Mesenchymal stem cell (in vitro differentiated cells and primary cell): ENCODE measurements around the gene HIGD1A.

Experiments
- DNase-seq: peaks from one replicate; pipeline ENCODE4 v3.0.0-alpha.2; 2013
- H2AFZ ChIP-seq: one replicate; pipeline ENCODE4 v1.6.1; 2013; ENCODE audit warnings: low read depth, mild to moderate bottlenecking, control low read depth, inconsistent platforms, low read length, moderate library complexity
- H2AK5ac ChIP-seq: 2 replicates; pipeline ENCODE4 v1.6.1; 2013; ENCODE audit warnings: low read length, moderate library complexity, mild to moderate bottlenecking, inconsistent platforms; ENCODE audit not compliant: severe bottlenecking
- H2BK120ac ChIP-seq: one replicate; pipeline ENCODE4 v1.6.1; 2013; ENCODE audit warnings: low read depth, mild to moderate bottlenecking, inconsistent platforms, low read length, moderate library complexity
- H2BK12ac ChIP-seq, 2 experiments: one replicate each; pipeline ENCODE4 v1.6.1; 2013; ENCODE audit warnings: inconsistent platforms in 2 of 2, low read length in 2 of 2, mild to moderate bottlenecking in 2 of 2, moderate library complexity in 2 of 2, control low read depth in 1 of 2
- H2BK15ac ChIP-seq: one replicate; pipeline ENCODE4 v1.6.1; 2013; ENCODE audit warnings: mild to moderate bottlenecking, low read depth, inconsistent platforms; ENCODE audit not compliant: poor library complexity, severe bottlenecking
- H2BK5ac ChIP-seq: 2 replicates; pipeline ENCODE4 v1.6.1; 2013; ENCODE audit warnings: low read depth, mild to moderate bottlenecking, low read length, control low read depth, inconsistent platforms; ENCODE audit not compliant: poor library complexity, severe bottlenecking
- H3K14ac ChIP-seq, 2 experiments: one replicate each; pipeline ENCODE4 v1.6.1; 2013; ENCODE audit warnings: inconsistent platforms in 2 of 2, low read length in 2 of 2, control low read depth in 1 of 2, mild to moderate bottlenecking in 1 of 2, moderate library complexity in 1 of 2
- H3K18ac ChIP-seq, 2 experiments: one replicate each; pipeline ENCODE4 v1.6.1; 2013; ENCODE audit warnings: inconsistent platforms in 2 of 2, low read length in 2 of 2, control low read depth in 1 of 2, low read depth in 1 of 2, mild to moderate bottlenecking in 1 of 2
- H3K23ac ChIP-seq, 2 experiments: one replicate each; pipeline ENCODE4 v1.6.1; 2013; ENCODE audit warnings: inconsistent platforms in 2 of 2, low read length in 2 of 2, mild to moderate bottlenecking in 2 of 2, moderate library complexity in 2 of 2, control low read depth in 1 of 2
- H3K27ac ChIP-seq: 2 replicates; pipeline ENCODE4 v1.5.1; 2013; ENCODE audit warnings: mild to moderate bottlenecking, moderate library complexity, low read length, control low read depth, inconsistent platforms; ENCODE audit not compliant: poor library complexity, severe bottlenecking
- H3K27me3 ChIP-seq, 2 experiments: 2 replicates each; pipeline versions ENCODE4 v1.6.1 to v1.7.0; 2013; ENCODE audit warnings: low read length in 2 of 2, mild to moderate bottlenecking in 2 of 2, moderate library complexity in 2 of 2, control low read depth in 1 of 2, inconsistent platforms in 1 of 2; ENCODE audit not compliant: control insufficient read depth in 1 of 2, insufficient read depth in 1 of 2
- H3K36me3 ChIP-seq, 2 experiments: 2 replicates each; pipeline versions ENCODE4 v1.6.1 to v1.7.0; 2013; ENCODE audit warnings: low read length in 2 of 2, control low read depth in 1 of 2, inconsistent platforms in 1 of 2, low read depth in 1 of 2, mild to moderate bottlenecking in 1 of 2; ENCODE audit not compliant: insufficient read depth in 2 of 2, control insufficient read depth in 1 of 2
- H3K4ac ChIP-seq, 2 experiments: one replicate each; pipeline ENCODE4 v1.6.1; 2013; ENCODE audit warnings: inconsistent platforms in 2 of 2, low read length in 2 of 2, mild to moderate bottlenecking in 2 of 2, moderate library complexity in 2 of 2, control low read depth in 1 of 2, low read depth in 1 of 2
- H3K4me1 ChIP-seq: 2 replicates; pipeline ENCODE4 v1.6.1; 2013; ENCODE audit warnings: low read depth, low read length, control low read depth; ENCODE audit not compliant: control insufficient read depth, insufficient read depth
- H3K4me2 ChIP-seq: 2 replicates; pipeline ENCODE4 v1.6.1; 2013; ENCODE audit warnings: low read length, mild to moderate bottlenecking, inconsistent platforms; ENCODE audit not compliant: poor library complexity, severe bottlenecking
- H3K4me3 ChIP-seq, 2 experiments: 2 replicates each; pipeline versions ENCODE4 v1.5.1 to v1.7.0; 2013; ENCODE audit warnings: low read length in 2 of 2, mild to moderate bottlenecking in 2 of 2, control low read depth in 1 of 2, low read depth in 1 of 2; ENCODE audit not compliant: insufficient read depth in 1 of 2
- H3K79me1 ChIP-seq: replicated peaks from 2 replicates; pipeline ENCODE4 v1.6.1; 2013; ENCODE audit warnings: mild to moderate bottlenecking, control low read depth, low read length, inconsistent platforms; ENCODE audit not compliant: poor library complexity, severe bottlenecking
- H3K9ac ChIP-seq: 2 replicates; pipeline ENCODE4 v1.7.0; 2013; ENCODE audit warnings: mild to moderate bottlenecking, low read length, moderate library complexity
- H3K9me3 ChIP-seq: 2 replicates; pipeline ENCODE4 v1.7.0; 2013; ENCODE audit warnings: mild to moderate bottlenecking, low read length; ENCODE audit not compliant: control insufficient read depth
- H4K8ac ChIP-seq: one replicate; pipeline ENCODE4 v1.6.1; 2013; ENCODE audit warnings: inconsistent platforms, mild to moderate bottlenecking, low read length, moderate library complexity
- H4K91ac ChIP-seq: one replicate; pipeline ENCODE4 v1.6.1; 2013; ENCODE audit warnings: mild to moderate bottlenecking, low read length, inconsistent platforms
- WGBS: methylation state at CpG from one replicate; pipeline ENCODE4 v1.1.7; 2013; ENCODE audit warnings: mixed read lengths; 5-methylcytosine and 5-hydroxymethylcytosine counted together

The HIGD1A gene

GRCh38 chr3:42851228-42851834 lies 47.0 kb upstream of the HIGD1A start:
- 82% methylated on average over 6 of the region's 6 CpGs for WGBS
- H3K27ac ChIP-seq: no peak overlapping the region
- H3K18ac ChIP-seq: no peak overlapping the region

GRCh38 chr3:42850263-42850662 lies 46.0 kb upstream of the HIGD1A start:
- no peak overlapping the region for H2AK5ac ChIP-seq
- no peak overlapping the region for H2BK12ac ChIP-seq
- no peak overlapping the region for H3K9ac ChIP-seq
- no peaks in the 10 kb centered on the region for H3K36me3 ChIP-seq
- no peak overlapping the region for H2BK5ac ChIP-seq
- H3K4ac ChIP-seq: no peak overlapping the region
- H3K9me3 ChIP-seq: no peaks in the 10 kb centered on the region
- WGBS: 89% methylated on average over 3 of the region's 3 CpGs
- peaks cover 14 to 27% of the 10 kb centered on the region in 2 experiments for H3K27me3 ChIP-seq
- H3K27ac ChIP-seq: no peak overlapping the region
- no peaks in the 10 kb centered on the region for H3K79me1 ChIP-seq
- H3K4me2 ChIP-seq: no peak overlapping the region
- no peak overlapping the region for H4K91ac ChIP-seq
- H3K4me1 ChIP-seq: no peaks in the 10 kb centered on the region
- no peak for DNase-seq
- no peak overlapping the region for H3K14ac ChIP-seq
- no peak overlapping the region for H2BK120ac ChIP-seq
- H3K18ac ChIP-seq: no peak overlapping the region
- no peak overlapping the region for H4K8ac ChIP-seq
- H3K23ac ChIP-seq: no peak overlapping the region
- H3K4me3 ChIP-seq: no peak overlapping the region
- H2AFZ ChIP-seq: no peak overlapping the region
- H2BK15ac ChIP-seq: no peak overlapping the region

More at GRCh38 chr3:42851228-42851834, 47.0 kb upstream of the HIGD1A start:
- no peaks in the 10 kb centered on the region for H3K9me3 ChIP-seq
- H2BK12ac ChIP-seq: no peak overlapping the region
- H3K27me3 ChIP-seq: peaks cover 14 to 30% of the 10 kb centered on the region in 2 experiments
- no peak overlapping the region for H3K14ac ChIP-seq
- no peak overlapping the region for H2AK5ac ChIP-seq
- H3K4me2 ChIP-seq: no peak overlapping the region
- H2BK120ac ChIP-seq: no peak overlapping the region
- no peak overlapping the region for H3K4me3 ChIP-seq
- no peak overlapping the region for H4K8ac ChIP-seq
- no peaks in the 10 kb centered on the region for H3K79me1 ChIP-seq
- no peak overlapping the region for H2BK15ac ChIP-seq
- no peak overlapping the region for H4K91ac ChIP-seq
- no peaks in the 10 kb centered on the region for H3K4me1 ChIP-seq
- no peak overlapping the region for H3K9ac ChIP-seq
- no peak overlapping the region for H2BK5ac ChIP-seq
- H2AFZ ChIP-seq: no peak overlapping the region
- no peak for DNase-seq
- no peak overlapping the region for H3K4ac ChIP-seq
- H3K23ac ChIP-seq: no peak overlapping the region
- no peaks in the 10 kb centered on the region for H3K36me3 ChIP-seq

GRCh38 chr3:42849017-42849416 lies 44.7 kb upstream of the HIGD1A start:
- H3K36me3 ChIP-seq: no peaks in the 10 kb centered on the region

GRCh38 chr3:42847731-42848130 lies 43.4 kb upstream of the HIGD1A start:
- H2BK15ac ChIP-seq: no peak overlapping the region
- no peaks in the 10 kb centered on the region for H3K9me3 ChIP-seq
- H3K4me3 ChIP-seq: no peak overlapping the region
- no peak overlapping the region for H4K91ac ChIP-seq
- no peak overlapping the region for H2AK5ac ChIP-seq
- no peaks in the 10 kb centered on the region for H3K36me3 ChIP-seq
- no peak overlapping the region for H2BK120ac ChIP-seq
- H3K27me3 ChIP-seq: peaks cover 14 to 26% of the 10 kb centered on the region in 2 experiments
- no peak overlapping the region for H3K4me2 ChIP-seq
- H3K4ac ChIP-seq: no peak overlapping the region
- no peak overlapping the region for H3K23ac ChIP-seq
- no peak overlapping the region for H2AFZ ChIP-seq
- H3K79me1 ChIP-seq: no peaks in the 10 kb centered on the region
- H2BK5ac ChIP-seq: no peak overlapping the region
- no peak overlapping the region for H2BK12ac ChIP-seq
- no peak overlapping the region for H3K9ac ChIP-seq
- no peak for DNase-seq
- no peak overlapping the region for H4K8ac ChIP-seq
- H3K27ac ChIP-seq: no peak overlapping the region
- H3K4me1 ChIP-seq: peaks cover 6% of the 10 kb centered on the region
- 79% methylated on average over 3 of the region's 4 CpGs for WGBS
- H3K14ac ChIP-seq: no peak overlapping the region
- no peak overlapping the region for H3K18ac ChIP-seq

More at GRCh38 chr3:42849017-42849416, 44.7 kb upstream of the HIGD1A start:
- Histone ChIP-seq H3K27me3 (peaks cover 14 to 25% of the 10 kb centered on the region in 2 experiments), H2BK120ac (no peak overlapping the region), H3K4me2 (no peak overlapping the region), H2BK15ac (no peak overlapping the region), H3K23ac (no peak overlapping the region), H2BK12ac (no peak overlapping the region), H3K4ac (no peak overlapping the region), H3K79me1 (no peaks in the 10 kb centered on the region), H3K4me3 (no peak overlapping the region), H2AK5ac (no peak overlapping the region), H3K9ac (no peak overlapping the region), H4K91ac (no peak overlapping the region), H3K18ac (no peak overlapping the region), H3K14ac (no peak overlapping the region), H2AFZ (no peak overlapping the region), H3K27ac (no peak overlapping the region), H2BK5ac (no peak overlapping the region), H3K4me1 (peaks cover 6% of the 10 kb centered on the region), H4K8ac (no peak overlapping the region), H3K9me3 (no peaks in the 10 kb centered on the region)
- DNase-seq: no peak
- 92% methylated on average over 7 of the region's 7 CpGs for WGBS
